Tibial artery (tissue), 4 donors: ENCODE results near the gene CYRIA.

ENCODE experiments used
- DNase-seq, 2 donors: peaks; one replicate each; pipeline ENCODE4 v3.0.0-alpha.2; 2019
- H3K27ac ChIP-seq, 2 donors: fragments of 200-600 bp; sonication (generic) in 1 of 2; 1 replicate in 1 of 2; 2 replicates in 1 of 2; pipeline ENCODE4 v1.5.1; 2018 to 2019; ENCODE audit warnings: mild to moderate bottlenecking in 1 of 2
- H3K27me3 ChIP-seq, 2 donors: fragments of 200-600 bp; sonication (generic) in 1 of 2; one replicate each; pipeline versions ENCODE4 v1.5.1 to v1.6.0; 2016 to 2019
- H3K36me3 ChIP-seq, 3 donors: fragments of 200-600 bp; sonication (generic) in 2 of 3; one replicate each; pipeline ENCODE4 v1.5.1; 2016 to 2019; ENCODE audit warnings: mild to moderate bottlenecking in 2 of 3
- H3K4me1 ChIP-seq, 4 donors: fragments of 200-600 bp; sonication (generic) in 2 of 4; 1 replicate in 3 of 4; 2 replicates in 1 of 4; pipeline ENCODE4 v1.5.1; 2016 to 2019
- H3K4me3 ChIP-seq, 2 donors: fragments of 200-600 bp; sonication (generic) in 1 of 2; 1 replicate in 1 of 2; 2 replicates in 1 of 2; pipeline ENCODE4 v1.5.1; 2018 to 2019; ENCODE audit warnings: mild to moderate bottlenecking in 2 of 2
- H3K9me3 ChIP-seq, 3 donors: fragments of 200-600 bp; sonication (generic) in 1 of 3; one replicate each; pipeline ENCODE4 v1.5.1; 2016 to 2019
- CTCF ChIP-seq, 2 experiments: fragments of 200-600 bp in 1 of 2; fragments of 450-650 bp in 1 of 2; IDR thresholded peaks; one replicate each; pipeline ENCODE4 v1.5.1; 2017 to 2019; ENCODE audit warnings: antibody characterized with exemption in 2 of 2, mild to moderate bottlenecking in 1 of 2, moderate library complexity in 1 of 2
- intact Hi-C: fragments of 100-400 bp; cut with DNase I; formaldehyde crosslinking; loops from one replicate; pipeline ENCODE4 v1.15.0; 2023; ENCODE audit warnings: low total_unique reads

The CYRIA gene

GRCh38 chr2:16623031-16623430, 42.6 kb downstream of the CYRIA start:
- no peak overlapping the region for H3K27ac ChIP-seq
- intact Hi-C loops, result no loop called here

GRCh38 chr2:16622399-16622968, 43.1 kb downstream of the CYRIA start:
- intact Hi-C loops, result no loop called here
- no peak overlapping the region for H3K4me3 ChIP-seq
- H3K4me1 ChIP-seq, result peaks cover 0 to 22% (median 0%) of the 10 kb centered on the region in 4 donors
- H3K36me3 ChIP-seq, result peaks cover 0 to 22% (median 0%) of the 10 kb centered on the region in 3 donors
- H3K9me3 ChIP-seq, result no peaks in the 10 kb centered on the region
- no peak overlapping the region for H3K27ac ChIP-seq
- H3K27me3 ChIP-seq, result no peaks in the 10 kb centered on the region
- no peak for DNase-seq
- no peak for TF ChIP-seq CTCF (IDR thresholded peaks at IDR 0.05)

More at GRCh38 chr2:16623031-16623430, 42.6 kb downstream of the CYRIA start:
- H3K4me3 ChIP-seq, result no peak overlapping the region
- DNase-seq, result no peak
- H3K27me3 ChIP-seq, result no peaks in the 10 kb centered on the region
- H3K4me1 ChIP-seq, result peaks cover 0 to 16% (median 0%) of the 10 kb centered on the region in 4 donors
- TF ChIP-seq CTCF (IDR thresholded peaks at IDR 0.05), result no peak
- peaks cover 0 to 22% (median 0%) of the 10 kb centered on the region in 3 donors for H3K36me3 ChIP-seq
- H3K9me3 ChIP-seq, result no peaks in the 10 kb centered on the region

- Histone ChIP-seq H3K36me3 (peaks cover 0 to 22% (median 0%) of the 10 kb centered on the region in 3 donors), H3K4me1 (peaks cover 0 to 24% (median 0%) of the 10 kb centered on the region in 4 donors), H3K9me3 (no peaks in the 10 kb centered on the region), H3K4me3 (no peak overlapping the region), H3K27ac (no peak overlapping the region), H3K27me3 (no peaks in the 10 kb centered on the region)
- DNase-seq, result no peak
- no peak for TF ChIP-seq CTCF (IDR thresholded peaks at IDR 0.05)
- intact Hi-C loops, result no loop called here
These were observed 44.3 kb downstream of the CYRIA start for GRCh38 chr2:16621316-16621715.

GRCh38 chr2:16620590-16620989, 45.0 kb downstream of the CYRIA start:
- DNase-seq, result no peak
- no peaks in the 10 kb centered on the region for H3K9me3 ChIP-seq
- intact Hi-C loops, result no loop called here
- peaks cover 0 to 22% (median 0%) of the 10 kb centered on the region in 3 donors for H3K36me3 ChIP-seq
- H3K27me3 ChIP-seq, result no peaks in the 10 kb centered on the region
- no peak overlapping the region for H3K4me3 ChIP-seq
- TF ChIP-seq CTCF (IDR thresholded peaks at IDR 0.05), result no peak
- H3K4me1 ChIP-seq, result peaks cover 0 to 24% (median 0%) of the 10 kb centered on the region in 4 donors
- H3K27ac ChIP-seq, result no peak overlapping the region

- intact Hi-C loops, result no loop called here
- H3K27me3 ChIP-seq, result no peaks in the 10 kb centered on the region
- no peak for DNase-seq
- peaks cover 0 to 22% (median 0%) of the 10 kb centered on the region in 3 donors for H3K36me3 ChIP-seq
- peaks cover 0 to 17% (median 0%) of the 10 kb centered on the region in 4 donors for H3K4me1 ChIP-seq
- no peak overlapping the region for H3K27ac ChIP-seq
- no peak for TF ChIP-seq CTCF (IDR thresholded peaks at IDR 0.05)
- no peaks in the 10 kb centered on the region for H3K9me3 ChIP-seq
- H3K4me3 ChIP-seq, result no peak overlapping the region
These were observed 45.9 kb downstream of the CYRIA start for GRCh38 chr2:16619576-16620245.
